ENCODE results near the gene NEUROG3.

NEUROG3 gene

GRCh38 chr10:69573056-69573806 is at the start of gene NEUROG3:
TSS of gene NEUROG3 (minus strand) at chr10:69573422. CDS start at chr10:69573043, 379 bp downstream.
- no peak within 1 kb of the TSS for H3K4me3 ChIP-seq (replicated peaks in 1 of 2; ENCODE audit: low read depth in 2 of 2, low read length in 2 of 2)
- DNase-seq (ENCODE audit: low read depth in 2 of 2) = no peak
- TF ChIP-seq CTCF (IDR thresholded peaks at IDR 0.05; ENCODE audit: low read depth, low read length) = no peak

GRCh38 chr10:69620625-69621024 is 47.4 kb upstream of the NEUROG3 start:
- TF ChIP-seq CTCF (IDR thresholded peaks at IDR 0.05; ENCODE audit: low read depth, low read length) = no peak
- no peak overlapping the region for H3K4me3 ChIP-seq (replicated peaks in 1 of 2; ENCODE audit: low read depth in 2 of 2, low read length in 2 of 2)
- DNase-seq (ENCODE audit: low read depth in 2 of 2) = no peak

- no peak for DNase-seq (ENCODE audit: low read depth in 2 of 2)
- TF ChIP-seq CTCF (IDR thresholded peaks at IDR 0.05; ENCODE audit: low read depth, low read length) = no peak
- H3K4me3 ChIP-seq (replicated peaks in 1 of 2; ENCODE audit: low read depth in 2 of 2, low read length in 2 of 2) = no peak overlapping the region
These were observed 46.4 kb upstream of the NEUROG3 start for GRCh38 chr10:69619626-69620025.

GRCh38 chr10:69618746-69619145 is 45.5 kb upstream of the NEUROG3 start:
- H3K4me3 ChIP-seq (replicated peaks in 1 of 2; ENCODE audit: low read depth in 2 of 2, low read length in 2 of 2) = no peak overlapping the region
- no peak for TF ChIP-seq CTCF (IDR thresholded peaks at IDR 0.05; ENCODE audit: low read depth, low read length)
- DNase-seq (ENCODE audit: low read depth in 2 of 2) = no peak

- TF ChIP-seq CTCF (IDR thresholded peaks at IDR 0.05; ENCODE audit: low read depth, low read length) = no peak
- DNase-seq (ENCODE audit: low read depth in 2 of 2) = no peak
- no peak overlapping the region for H3K4me3 ChIP-seq (replicated peaks in 1 of 2; ENCODE audit: low read depth in 2 of 2, low read length in 2 of 2)
These were observed 43.1 kb upstream of the NEUROG3 start for GRCh38 chr10:69616358-69616757.

- DNase-seq (ENCODE audit: low read depth in 2 of 2) = no peak
- TF ChIP-seq CTCF (IDR thresholded peaks at IDR 0.05; ENCODE audit: low read depth, low read length) = no peak
- H3K4me3 ChIP-seq (replicated peaks in 1 of 2; ENCODE audit: low read depth in 2 of 2, low read length in 2 of 2) = no peak overlapping the region
These were observed 40.9 kb upstream of the NEUROG3 start for GRCh38 chr10:69614130-69614529.

GRCh38 chr10:69612760-69613159 is 39.5 kb upstream of the NEUROG3 start:
- no peak for DNase-seq (ENCODE audit: low read depth in 2 of 2)
- H3K4me3 ChIP-seq (replicated peaks in 1 of 2; ENCODE audit: low read depth in 2 of 2, low read length in 2 of 2) = no peak overlapping the region
- no peak for TF ChIP-seq CTCF (IDR thresholded peaks at IDR 0.05; ENCODE audit: low read depth, low read length)
